ENCODE data around the gene CALCOCO2. TPM values are rescaled to one million over a fixed set of nuclear protein-coding genes. Genes with fewer than 3 reads are reported as not detected.
"Not testable (repeated sequence)": the region's sequence is repeated elsewhere in the genome, so short reads cannot be mapped to it uniquely, and the experiment has no call there.

The CALCOCO2 gene
- total RNA-seq, 4 donors from 2014 or later = 124 to 334 (median 163) TPM

- H3K27me3 ChIP-seq = no peaks in the 10 kb centered on the region
- H3K36me3 ChIP-seq = no peaks in the 10 kb centered on the region
- H3K4me1 ChIP-seq = peaks cover 0 to 35% (median 5%) of the 10 kb centered on the region in 4 donors
- no peaks in the 10 kb centered on the region for H3K9me3 ChIP-seq
- H3K27ac ChIP-seq = peak overlapping the region; percentile 88 to 96 (median 94)
- TF ChIP-seq POLR2A (IDR thresholded peaks at IDR 0.05) (no peak), CTCF (IDR thresholded peaks at IDR 0.05) (no peak)
- no peak for DNase-seq
- H3K4me3 ChIP-seq = peak overlapping the region; percentile 73 to 97 (median 88)
These were observed 681 bp downstream of the CALCOCO2 start for GRCh38 chr17:48831549-48831883.

- Histone ChIP-seq H3K27ac (no peak overlapping the region), H3K27me3 (no peaks in the 10 kb centered on the region), H3K36me3 (no peaks in the 10 kb centered on the region), H3K4me1 (peaks cover 5 to 63% (median 19%) of the 10 kb centered on the region in 4 donors), H3K4me3 (no peak overlapping the region), H3K9me3 (no peaks in the 10 kb centered on the region)
- no peak for TF ChIP-seq POLR2A (IDR thresholded peaks at IDR 0.05)
- TF ChIP-seq CTCF (IDR thresholded peaks at IDR 0.05) = no peak
- no peak for DNase-seq
These were observed 4.1 kb downstream of the CALCOCO2 start for GRCh38 chr17:48834973-48835372.

- Histone ChIP-seq H3K4me1 (peaks cover 7 to 69% (median 21%) of the 10 kb centered on the region in 4 donors), H3K27ac (no peak overlapping the region), H3K9me3 (no peaks in the 10 kb centered on the region), H3K27me3 (no peaks in the 10 kb centered on the region), H3K36me3 (no peaks in the 10 kb centered on the region), H3K4me3 (no peak overlapping the region)
- no peak for DNase-seq
- TF ChIP-seq CTCF (IDR thresholded peaks at IDR 0.05) (no peak), POLR2A (IDR thresholded peaks at IDR 0.05) (no peak)
These were observed 5.1 kb downstream of the CALCOCO2 start for GRCh38 chr17:48835971-48836370.

- peak overlapping the region in 2 of 4 donors; percentile 14 to 43 for H3K27ac ChIP-seq
- H3K27me3 ChIP-seq = not testable (repeated sequence)
These were observed 6.6 kb downstream of the CALCOCO2 start for GRCh38 chr17:48837458-48837857.

GRCh38 chr17:48840441-48840840, 9.6 kb downstream of the CALCOCO2 start:
- no peak for DNase-seq
- Histone ChIP-seq H3K4me1 (peaks cover 7 to 69% (median 19%) of the 10 kb centered on the region in 4 donors), H3K9me3 (no peaks in the 10 kb centered on the region), H3K27me3 (no peaks in the 10 kb centered on the region), H3K36me3 (peaks cover 0 to 32% (median 0%) of the 10 kb centered on the region in 3 donors), H3K27ac (peak overlapping the region; percentile 73 to 91 (median 80)), H3K4me3 (no peak overlapping the region)
- no peak for TF ChIP-seq POLR2A (IDR thresholded peaks at IDR 0.05)
- TF ChIP-seq CTCF (IDR thresholded peaks at IDR 0.05) = no peak

More at GRCh38 chr17:48837458-48837857, 6.6 kb downstream of the CALCOCO2 start:
- H3K9me3 ChIP-seq, H3K36me3 ChIP-seq, DNase-seq, H3K4me3 ChIP-seq: not testable (repeated sequence)
- H3K4me1 ChIP-seq = peaks cover 7 to 71% (median 20%) of the 10 kb centered on the region in 4 donors

GRCh38 chr17:48841395-48841831, 10.6 kb downstream of the CALCOCO2 start:
- peak in 2 of 3 donors; percentile 54 to 58 for DNase-seq
- no peaks in the 10 kb centered on the region for H3K27me3 ChIP-seq
- peak overlapping the region; percentile 5 to 42 (median 16) for H3K4me3 ChIP-seq
- peaks cover 7 to 61% (median 19%) of the 10 kb centered on the region in 4 donors for H3K4me1 ChIP-seq
- peaks cover 0 to 40% (median 0%) of the 10 kb centered on the region in 3 donors for H3K36me3 ChIP-seq
- TF ChIP-seq POLR2A (IDR thresholded peaks at IDR 0.05) = peak in 1 of 2 donors; percentile 16
- no peak for TF ChIP-seq CTCF (IDR thresholded peaks at IDR 0.05)
- peak overlapping the region; percentile 73 to 91 (median 80) for H3K27ac ChIP-seq
- H3K9me3 ChIP-seq = no peaks in the 10 kb centered on the region

All from Peyer's patch (tissue), 4 donors.